GM21423 (cell line): ENCODE data around the gene PIK3R3.
"Not testable (repeated sequence)": the region's sequence is repeated elsewhere in the genome, so short reads cannot be mapped to it uniquely, and the experiment has no call there.

Experiments
- ATAC-seq: cut with Tn5 transposase; IDR thresholded peaks from one replicate; pipeline ENCODE4 v1.9.1; 2021; ENCODE audit warnings: mild to moderate bottlenecking, moderate library complexity; ENCODE audit not compliant: unreplicated experiment

The PIK3R3 gene

GRCh38 chr1:46070164-46070814, 62.1 kb downstream of the PIK3R3 start:
- ATAC-seq = no peak

- ATAC-seq = no peak
Observed at GRCh38 chr1:46068525-46068924, 63.9 kb downstream of the PIK3R3 start.

- peak; percentile 45 for ATAC-seq
Observed at GRCh38 chr1:46067652-46068051, 64.8 kb downstream of the PIK3R3 start.

- no peak for ATAC-seq
Observed at GRCh38 chr1:46065405-46065804, 67.0 kb downstream of the PIK3R3 start.

GRCh38 chr1:46064708-46065107, 67.7 kb downstream of the PIK3R3 start:
- no peak for ATAC-seq

- peak; percentile 57 for ATAC-seq
Observed at GRCh38 chr1:46062651-46063319, 69.6 kb downstream of the PIK3R3 start.

GRCh38 chr1:46061146-46061545, 71.3 kb downstream of the PIK3R3 start:
- no peak for ATAC-seq

- no peak for ATAC-seq
Observed at GRCh38 chr1:46058936-46059335, 73.5 kb downstream of the PIK3R3 start.

GRCh38 chr1:46057781-46058180, 74.6 kb downstream of the PIK3R3 start:
- ATAC-seq = no peak

- not testable (repeated sequence) for ATAC-seq
Observed at GRCh38 chr1:46057215-46057614, 75.2 kb downstream of the PIK3R3 start.

- ATAC-seq = no peak
Observed at GRCh38 chr1:46056325-46056724, 76.1 kb downstream of the PIK3R3 start.

- no peak for ATAC-seq
Observed at GRCh38 chr1:46053734-46054133, 78.7 kb downstream of the PIK3R3 start.

GRCh38 chr1:46044116-46044515, 88.3 kb downstream of the PIK3R3 start:
- no peak for ATAC-seq

- ATAC-seq = peak; percentile 91
Observed at GRCh38 chr1:46043458-46044017, 88.9 kb downstream of the PIK3R3 start.

GRCh38 chr1:46041974-46042373, 90.5 kb downstream of the PIK3R3 start:
- no peak for ATAC-seq

GRCh38 chr1:46041551-46041950, 90.9 kb downstream of the PIK3R3 start:
- ATAC-seq = no peak

GRCh38 chr1:46039571-46040052, 92.8 kb downstream of the PIK3R3 start:
- no peak for ATAC-seq

GRCh38 chr1:46036894-46037839, 95.3 kb downstream of the PIK3R3 start:
- ATAC-seq = no peak

- ATAC-seq = no peak
Observed at GRCh38 chr1:46034601-46035516, 97.6 kb downstream of the PIK3R3 start.
